SH-SY5Y (cell line): ENCODE data around the gene CYTH3.

Experiments used
- GATA2 ChIP-seq: IDR thresholded peaks from 2 replicates; pipeline ENCODE4 v1.6.1; 2011; ENCODE audit warnings: mild to moderate bottlenecking, low read depth, low read length
- GATA3 ChIP-seq: IDR thresholded peaks from 2 replicates; pipeline ENCODE4 v1.6.1; 2011; ENCODE audit warnings: low read depth, mild to moderate bottlenecking, low read length, moderate library complexity

DNA sequence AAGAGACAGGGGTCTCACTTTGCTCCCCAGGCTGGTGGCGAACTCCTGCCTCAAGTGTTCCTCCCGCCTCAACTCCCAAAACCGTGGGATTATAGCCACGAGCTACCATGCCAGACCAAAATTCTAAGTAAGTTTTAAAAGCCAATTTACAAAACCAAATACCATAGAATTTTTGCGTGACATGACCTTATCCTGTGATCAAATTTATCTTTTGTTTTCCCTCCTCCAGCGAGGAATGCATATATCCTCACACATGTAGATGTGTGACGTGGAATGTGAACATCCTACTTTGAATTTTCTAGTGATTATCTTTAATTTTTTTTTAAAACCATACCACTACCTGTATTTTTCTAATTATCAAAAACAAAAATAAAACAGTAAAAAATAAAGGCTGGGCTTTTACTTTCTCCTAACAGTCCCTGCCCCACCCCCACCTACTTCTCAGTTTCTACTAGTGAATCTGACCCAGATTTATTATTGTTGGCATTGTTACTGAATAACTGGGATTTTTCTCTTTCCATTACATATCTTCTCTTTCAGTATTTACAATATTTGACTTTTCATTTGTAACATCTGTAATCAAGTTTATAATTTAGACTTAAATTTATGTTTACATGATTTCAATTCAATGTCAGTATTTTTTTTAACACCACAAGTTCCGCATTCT, 26.0 kb downstream of the CYTH3 start:
- TF ChIP-seq GATA2, result no peak
- TF ChIP-seq GATA3, result no peak
